Measurements from ENCODE around the gene KIFC3.
"Not testable (repeated sequence)": the region's sequence is repeated elsewhere in the genome, so short reads cannot be mapped to it uniquely, and the experiment has no call there.

The KIFC3 gene

DNA sequence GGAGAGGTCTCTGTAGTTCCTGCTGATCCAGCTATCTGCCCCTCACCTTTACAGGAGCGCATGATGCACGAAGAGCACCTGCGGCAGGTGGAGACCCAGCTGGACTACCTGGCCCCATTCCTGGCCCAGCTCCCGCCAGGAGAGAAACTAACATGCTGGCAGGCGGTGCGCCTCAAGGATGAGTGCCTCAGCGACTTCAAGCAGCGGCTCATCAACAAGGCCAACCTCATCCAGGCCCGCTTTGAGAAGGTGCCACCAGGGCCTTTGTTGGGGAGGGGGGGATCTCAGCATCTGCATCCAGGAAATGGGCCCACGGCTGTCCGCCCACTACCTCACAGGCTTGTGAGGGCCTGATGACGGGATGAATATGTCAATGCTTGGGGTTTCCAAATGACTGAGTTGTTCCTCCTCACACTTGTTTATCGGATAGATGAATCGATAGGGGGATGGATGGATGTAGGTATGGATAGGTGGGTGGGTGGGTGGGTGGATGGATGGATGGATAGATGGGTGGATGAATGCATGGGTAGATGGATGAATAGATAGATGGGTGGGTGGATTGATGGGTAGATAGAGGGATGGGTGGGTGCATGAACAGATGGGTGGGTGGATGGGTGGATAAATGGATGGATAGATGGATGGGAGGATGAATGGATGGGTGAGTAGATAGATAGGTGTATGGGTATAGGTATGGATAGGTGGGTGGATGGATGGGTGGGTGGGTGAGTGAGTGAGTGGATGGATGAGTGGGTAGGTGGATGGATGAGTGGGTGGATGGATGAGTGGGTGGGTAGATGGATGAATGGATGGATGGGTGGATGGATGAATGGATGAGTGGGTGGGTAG, 73.7 kb downstream of the KIFC3 start:
- H3K27ac Mint-ChIP-seq, result peak overlapping the region; percentile 73
- H3K36me3 Mint-ChIP-seq, result peaks cover 13% of the 10 kb centered on the region
- ATAC-seq, result peak; percentile 43
- DNase-seq (ENCODE audit: low spot score in 2 of 2), result no peak
- H3K4me3 Mint-ChIP-seq, result no peak overlapping the region
- peaks cover 6% of the 10 kb centered on the region for H3K9me3 Mint-ChIP-seq
- peaks cover 24% of the 10 kb centered on the region for H3K4me1 Mint-ChIP-seq

GRCh38 chr16:57727610-57728009, 74.7 kb downstream of the KIFC3 start:
- H3K4me1 Mint-ChIP-seq, result peaks cover 24% of the 10 kb centered on the region
- ATAC-seq, result no peak
- peaks cover 13% of the 10 kb centered on the region for H3K36me3 Mint-ChIP-seq
- no peaks in the 10 kb centered on the region for H3K9me3 Mint-ChIP-seq
- DNase-seq (ENCODE audit: low spot score in 2 of 2), result no peak
- no peak overlapping the region for H3K27ac Mint-ChIP-seq
- H3K4me3 Mint-ChIP-seq, result no peak overlapping the region

DNA sequence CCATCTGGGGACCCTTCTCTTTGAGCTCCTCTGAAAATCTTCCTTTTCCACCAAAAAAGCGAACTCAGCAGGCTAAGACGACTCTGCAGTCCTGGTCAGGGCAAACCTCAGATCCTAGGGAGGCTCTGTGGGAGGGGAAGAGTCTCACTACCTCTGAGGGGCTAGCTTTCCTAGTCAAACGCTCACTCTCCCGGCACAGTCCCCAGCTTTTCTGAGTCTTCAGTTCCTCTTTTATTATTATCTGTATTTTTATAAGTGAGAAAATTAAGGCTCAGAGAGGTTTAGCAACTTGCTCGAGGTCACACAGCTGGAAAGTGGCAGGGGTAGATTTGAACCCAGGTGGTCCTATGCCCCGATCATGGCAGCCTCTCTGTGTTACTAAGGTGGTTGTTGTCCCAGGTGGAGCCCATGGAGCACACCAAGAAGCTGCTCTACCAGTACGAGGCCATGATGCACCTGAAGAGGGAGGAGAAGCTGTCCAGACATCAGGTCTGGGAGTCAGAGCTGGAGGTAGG, 75.8 kb downstream of the KIFC3 start:
- Mint-ChIP-seq H3K9me3 (no peaks in the 10 kb centered on the region), H3K4me3 (no peak overlapping the region), H3K36me3 (peaks cover 13% of the 10 kb centered on the region), H3K27ac (no peak overlapping the region), H3K4me1 (peaks cover 24% of the 10 kb centered on the region)
- DNase-seq (ENCODE audit: low spot score in 2 of 2), result no peak
- ATAC-seq, result no peak

DNA sequence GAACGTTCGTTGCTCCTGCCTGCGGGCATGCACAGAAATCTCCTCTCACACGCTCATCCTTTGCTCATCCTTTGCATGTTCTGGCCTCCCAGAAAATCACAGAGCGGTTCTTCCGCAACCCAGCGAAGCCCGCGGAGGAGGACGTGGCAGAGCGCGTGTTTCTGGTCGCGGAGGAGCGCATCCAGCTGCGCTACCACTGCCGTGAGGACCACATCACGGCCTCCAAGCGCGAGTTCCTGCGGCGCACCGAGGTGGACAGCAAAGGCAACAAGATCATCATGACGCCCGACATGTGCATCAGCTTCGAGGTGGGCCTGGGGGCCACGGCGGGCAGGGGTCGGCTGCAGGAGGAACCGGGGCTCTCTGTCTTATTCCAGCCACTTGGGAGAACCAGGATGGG, 76.3 kb downstream of the KIFC3 start:
- Mint-ChIP-seq H3K9me3 (no peaks in the 10 kb centered on the region), H3K4me1 (peaks cover 24% of the 10 kb centered on the region), H3K4me3 (no peak overlapping the region), H3K36me3 (peaks cover 13% of the 10 kb centered on the region), H3K27ac (no peak overlapping the region)
- ATAC-seq (no peak), DNase-seq (ENCODE audit: low spot score in 2 of 2) (no peak)

DNA sequence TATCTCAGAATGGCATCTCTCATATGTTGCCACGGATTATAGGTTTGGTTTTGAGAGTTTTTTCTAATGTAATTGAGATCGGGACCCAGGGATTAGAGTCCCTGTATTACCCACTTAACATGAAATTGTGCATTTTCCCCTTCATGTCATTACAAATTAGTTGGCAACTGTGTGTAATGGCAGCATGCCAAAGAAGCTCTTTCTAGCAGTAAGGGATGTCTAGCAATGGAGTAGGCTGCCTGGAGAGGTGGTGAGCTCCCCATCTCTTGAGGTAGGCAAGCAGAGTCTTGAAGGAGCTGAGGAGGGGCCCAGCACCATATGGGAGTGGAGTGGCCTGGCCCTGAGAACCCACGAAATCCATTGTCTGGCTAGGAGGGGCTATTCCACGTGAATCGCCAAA, 76.7 kb downstream of the KIFC3 start:
- Mint-ChIP-seq H3K9me3 (no peaks in the 10 kb centered on the region), H3K4me1 (peaks cover 24% of the 10 kb centered on the region), H3K36me3 (peaks cover 13% of the 10 kb centered on the region), H3K4me3 (no peak overlapping the region), H3K27ac (no peak overlapping the region)
- ATAC-seq (no peak), DNase-seq (ENCODE audit: low spot score in 2 of 2) (no peak)

DNA sequence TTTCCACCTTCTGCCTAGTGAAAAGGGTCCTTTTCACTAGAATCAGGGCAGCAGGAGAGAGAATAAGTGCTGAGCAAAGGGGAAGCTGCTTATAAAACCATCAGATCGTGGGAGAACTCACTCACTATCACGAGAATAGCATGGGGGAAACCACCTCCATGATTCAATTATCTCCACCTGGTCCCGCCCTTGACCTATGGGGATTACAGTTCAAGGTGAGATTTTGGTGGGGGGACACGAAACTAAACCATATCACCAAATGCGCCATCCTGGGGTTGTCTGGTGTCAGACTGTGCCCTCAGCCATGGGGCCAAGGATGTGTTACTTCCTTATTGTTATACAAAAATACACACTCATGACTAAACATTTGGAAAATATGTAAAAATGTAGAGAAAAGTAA, 77.1 kb downstream of the KIFC3 start:
- Mint-ChIP-seq H3K27ac (peak overlapping the region; percentile 29), H3K9me3 (no peaks in the 10 kb centered on the region), H3K4me3 (no peak overlapping the region), H3K36me3 (peaks cover 9% of the 10 kb centered on the region), H3K4me1 (peaks cover 24% of the 10 kb centered on the region)
- DNase-seq (ENCODE audit: low spot score in 2 of 2) (no peak), ATAC-seq (peak; percentile 61)

- Mint-ChIP-seq H3K36me3 (peaks cover 8% of the 10 kb centered on the region), H3K27ac (peak overlapping the region; percentile 29), H3K4me3 (no peak overlapping the region), H3K9me3 (no peaks in the 10 kb centered on the region), H3K4me1 (peaks cover 24% of the 10 kb centered on the region)
- ATAC-seq, result no peak
- no peak for DNase-seq (ENCODE audit: low spot score in 2 of 2)
Measured at GRCh38 chr16:57724531-57724930, 77.8 kb downstream of the KIFC3 start.

GRCh38 chr16:57723170-57723569, 79.1 kb downstream of the KIFC3 start:
- no peak overlapping the region for H3K4me3 Mint-ChIP-seq
- ATAC-seq (no peak), DNase-seq (ENCODE audit: low spot score in 2 of 2) (no peak)
- H3K36me3 Mint-ChIP-seq, result no peaks in the 10 kb centered on the region
- H3K9me3 Mint-ChIP-seq, result no peaks in the 10 kb centered on the region
- no peak overlapping the region for H3K27ac Mint-ChIP-seq
- H3K4me1 Mint-ChIP-seq, result peaks cover 14% of the 10 kb centered on the region

GRCh38 chr16:57722651-57723050, 79.6 kb downstream of the KIFC3 start:
- no peaks in the 10 kb centered on the region for H3K9me3 Mint-ChIP-seq
- peak overlapping the region; percentile 58 for H3K27ac Mint-ChIP-seq
- H3K36me3 Mint-ChIP-seq, result no peaks in the 10 kb centered on the region

GRCh38 chr16:57722210-57722499, 80.1 kb downstream of the KIFC3 start:
- H3K4me1 Mint-ChIP-seq, result peaks cover 8% of the 10 kb centered on the region
- peak overlapping the region; percentile 58 for H3K27ac Mint-ChIP-seq
- H3K36me3 Mint-ChIP-seq, result no peaks in the 10 kb centered on the region
- ATAC-seq (no peak), DNase-seq (ENCODE audit: low spot score in 2 of 2) (no peak)
- H3K9me3 Mint-ChIP-seq, result no peaks in the 10 kb centered on the region
- no peak overlapping the region for H3K4me3 Mint-ChIP-seq

More at GRCh38 chr16:57722651-57723050, 79.6 kb downstream of the KIFC3 start:
- DNase-seq (ENCODE audit: low spot score in 2 of 2) (no peak), ATAC-seq (no peak)
- Mint-ChIP-seq H3K4me3 (no peak overlapping the region), H3K4me1 (peaks cover 8% of the 10 kb centered on the region)

DNA sequence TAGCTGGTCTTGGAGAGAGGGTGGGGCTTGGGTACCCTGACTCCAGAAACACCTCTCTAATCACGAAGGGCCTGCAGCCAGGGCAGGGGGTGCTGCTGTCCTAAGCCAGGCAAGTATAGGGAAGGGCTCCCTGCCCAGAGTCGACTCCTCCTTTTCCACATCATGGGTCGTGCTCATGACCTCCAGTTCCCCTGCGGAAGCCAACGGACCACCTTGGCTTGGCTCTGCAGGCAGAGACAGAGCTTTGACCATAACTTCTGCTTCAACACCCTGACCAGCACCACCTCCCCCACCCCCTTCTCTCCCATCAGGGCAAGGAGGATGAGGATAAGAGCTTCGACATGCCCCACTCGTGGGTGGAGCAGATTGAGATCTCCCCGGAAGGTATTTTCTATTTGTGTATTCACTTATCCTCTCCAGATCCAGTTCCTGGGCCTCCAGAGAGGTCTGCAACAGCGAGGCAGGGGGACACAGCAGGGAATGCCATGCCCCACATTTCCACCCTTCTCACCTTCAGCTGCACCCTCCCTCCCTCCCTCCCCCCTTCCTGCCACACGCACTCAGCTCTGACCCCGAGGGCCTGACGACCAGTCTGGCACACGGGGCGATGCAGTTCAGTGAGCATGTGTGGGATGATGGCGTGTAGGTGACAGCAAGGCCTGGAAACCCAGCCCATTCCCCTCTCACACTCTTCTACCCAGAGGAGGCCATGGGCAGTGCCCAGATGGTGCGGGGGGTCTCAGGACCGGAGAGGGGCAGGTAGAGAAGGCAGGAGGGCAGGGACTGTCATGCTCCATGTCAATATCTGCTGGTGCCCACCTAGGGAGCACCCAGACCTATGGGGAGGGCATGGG, 80.7 kb downstream of the KIFC3 start:
- peak overlapping the region; percentile 58 for H3K27ac Mint-ChIP-seq
- H3K36me3 Mint-ChIP-seq, result no peaks in the 10 kb centered on the region
- H3K4me1 Mint-ChIP-seq, result peaks cover 8% of the 10 kb centered on the region
- DNase-seq (ENCODE audit: low spot score in 2 of 2) (no peak), ATAC-seq (no peak)
- no peak overlapping the region for H3K4me3 Mint-ChIP-seq
- H3K9me3 Mint-ChIP-seq, result no peaks in the 10 kb centered on the region

GRCh38 chr16:57720142-57720575, 82.1 kb downstream of the KIFC3 start:
- Mint-ChIP-seq H3K9me3 (no peaks in the 10 kb centered on the region), H3K4me3 (no peak overlapping the region), H3K4me1 (peaks cover 5% of the 10 kb centered on the region), H3K27ac (peak overlapping the region; percentile 23), H3K36me3 (no peaks in the 10 kb centered on the region)
- ATAC-seq (peak; percentile 89), DNase-seq (ENCODE audit: low spot score in 2 of 2) (peak; percentile 47 to 72)

DNA sequence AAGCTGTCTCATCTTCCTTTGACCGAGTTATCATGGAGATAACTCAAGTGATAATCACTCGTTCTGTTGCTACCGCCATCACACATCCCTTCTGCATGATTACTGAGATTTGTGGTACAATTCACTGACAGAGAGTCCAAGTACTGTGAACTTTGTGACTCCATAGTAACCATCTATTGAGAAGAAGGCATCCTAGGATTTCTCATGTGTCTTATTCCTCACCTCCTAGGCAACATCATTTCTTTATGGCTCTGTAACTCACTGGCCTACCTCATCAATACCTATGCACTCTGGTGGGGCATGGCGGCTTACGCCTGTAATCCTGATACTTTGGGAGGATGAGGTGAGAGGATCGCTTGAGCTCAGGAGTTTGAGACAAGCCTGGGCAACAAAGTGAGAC, 88.2 kb downstream of the KIFC3 start:
- ATAC-seq, result no peak
- H3K4me3 Mint-ChIP-seq, result no peak overlapping the region
- H3K27ac Mint-ChIP-seq, result no peak overlapping the region
- DNase-seq (ENCODE audit: low spot score in 2 of 2), result no peak
- peaks cover 7% of the 10 kb centered on the region for H3K4me1 Mint-ChIP-seq
- H3K36me3 Mint-ChIP-seq, result no peaks in the 10 kb centered on the region
- no peaks in the 10 kb centered on the region for H3K9me3 Mint-ChIP-seq

DNA sequence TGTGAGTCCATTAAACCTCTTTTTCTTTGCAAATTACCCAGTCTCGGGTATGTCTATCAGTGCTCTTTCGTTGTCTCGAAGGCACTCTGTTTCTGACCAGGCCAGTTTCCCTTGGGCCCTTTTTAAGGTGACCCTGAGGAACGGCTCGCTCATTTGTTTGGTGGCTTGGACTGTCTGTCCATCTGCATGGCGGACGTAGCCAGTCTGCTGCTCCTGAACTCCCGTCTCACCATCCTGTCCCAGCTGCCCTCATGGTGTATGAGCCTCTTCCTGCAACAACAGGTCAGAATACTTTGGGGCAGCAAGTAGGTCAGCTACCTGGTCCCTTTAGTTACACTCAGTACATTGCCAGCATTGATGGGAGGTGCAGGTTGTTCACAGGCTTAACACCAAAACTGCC, 88.7 kb downstream of the KIFC3 start:
- Mint-ChIP-seq H3K4me3 (no peak overlapping the region), H3K36me3 (no peaks in the 10 kb centered on the region), H3K4me1 (peaks cover 7% of the 10 kb centered on the region), H3K9me3 (no peaks in the 10 kb centered on the region), H3K27ac (no peak overlapping the region)
- DNase-seq (ENCODE audit: low spot score in 2 of 2), result no peak
- ATAC-seq, result no peak

GRCh38 chr16:57712569-57712968, 89.7 kb downstream of the KIFC3 start:
- H3K9me3 Mint-ChIP-seq; H3K4me3 Mint-ChIP-seq; H3K36me3 Mint-ChIP-seq; ATAC-seq; H3K27ac Mint-ChIP-seq; DNase-seq (ENCODE audit: low spot score in 2 of 2): not testable (repeated sequence)
- peaks cover 13% of the 10 kb centered on the region for H3K4me1 Mint-ChIP-seq

DNA sequence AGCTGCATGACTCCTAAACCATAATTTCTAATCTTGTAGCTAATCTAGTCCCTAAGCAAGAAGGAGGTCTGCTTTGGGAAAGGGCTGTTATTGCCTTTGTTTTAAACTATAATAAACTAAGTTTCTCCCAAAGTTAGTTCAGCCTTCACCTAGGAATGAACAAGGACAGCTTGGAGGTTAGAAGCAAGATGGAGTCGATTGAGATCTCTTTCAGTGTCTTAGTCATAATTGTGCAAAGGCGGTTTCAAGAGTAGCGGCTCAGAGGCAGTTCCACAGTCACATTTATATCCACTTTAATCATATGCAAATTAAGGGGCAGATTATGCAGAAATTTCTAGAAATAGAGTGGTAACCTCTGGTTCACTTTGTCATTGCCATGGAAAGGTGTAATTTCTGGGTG, 90.3 kb downstream of the KIFC3 start:
- Mint-ChIP-seq H3K4me1 (peaks cover 13% of the 10 kb centered on the region), H3K27ac (no peak overlapping the region), H3K9me3 (no peaks in the 10 kb centered on the region), H3K4me3 (no peak overlapping the region), H3K36me3 (no peaks in the 10 kb centered on the region)
- ATAC-seq (peak; percentile 48), DNase-seq (ENCODE audit: low spot score in 2 of 2) (no peak)

Measured in stimulated activated effector memory CD8-positive, alpha-beta T cell treated with anti-CD3 and anti-CD28 coated beads, Interleukin-12 subunit alpha, Interleukin-12 subunit beta, amount 100 ng/mL, for 72 hours (primary cell).